ENCODE data around the gene MRPL2. TPM values are rescaled to one million over a fixed set of nuclear protein-coding genes. Genes with fewer than 3 reads are reported as not detected.

MRPL2 gene
- polyA plus RNA-seq, 1 donor: 43.9 TPM

DNA sequence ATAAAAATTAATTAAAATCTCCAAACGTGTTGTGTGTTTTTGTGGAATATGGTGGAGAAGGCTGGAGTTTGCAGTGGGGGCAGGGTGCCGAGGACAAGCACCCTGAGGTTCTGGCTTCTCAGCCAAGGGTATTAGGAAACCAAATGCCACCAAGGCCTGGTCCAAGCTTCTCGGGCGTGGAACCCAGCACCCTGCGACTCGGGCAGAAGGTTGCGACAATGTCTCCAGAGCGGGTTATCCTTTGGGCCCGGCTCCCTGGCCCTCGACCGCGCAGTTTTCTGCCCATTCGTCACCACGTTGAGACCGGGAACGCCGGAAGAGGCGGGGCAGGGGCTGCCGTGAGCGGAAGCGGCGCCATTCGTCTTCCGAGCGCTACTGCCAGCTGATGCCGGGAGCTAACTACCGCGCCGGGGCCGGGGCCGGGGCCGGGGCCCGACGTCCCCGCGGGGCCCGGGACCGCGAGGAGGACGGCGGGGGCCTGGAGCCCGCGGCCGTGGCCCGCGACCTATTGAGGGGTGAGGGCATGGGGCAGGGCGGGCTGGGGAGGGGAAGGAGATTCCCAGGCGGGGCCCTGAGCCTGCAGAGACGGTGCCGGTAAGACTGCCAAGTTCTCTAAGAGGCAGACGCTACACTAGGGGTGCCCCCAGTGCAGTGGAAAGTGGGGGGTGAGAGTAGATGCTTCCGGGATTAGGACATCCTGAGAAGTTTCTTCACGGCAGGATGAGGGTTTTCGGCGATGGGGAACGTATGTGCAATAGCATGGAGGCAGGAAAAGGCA lies 37.8 kb downstream of the MRPL2 start, which contains the start of gene RRP36:
Gene RRP36, plus strand, starts transcription at position 354 of the 778 bp plus-strand sequence. Its CDS starts 32 bp downstream, at position 386.
- DNase-seq (ENCODE audit: low read depth): no peak

DNA sequence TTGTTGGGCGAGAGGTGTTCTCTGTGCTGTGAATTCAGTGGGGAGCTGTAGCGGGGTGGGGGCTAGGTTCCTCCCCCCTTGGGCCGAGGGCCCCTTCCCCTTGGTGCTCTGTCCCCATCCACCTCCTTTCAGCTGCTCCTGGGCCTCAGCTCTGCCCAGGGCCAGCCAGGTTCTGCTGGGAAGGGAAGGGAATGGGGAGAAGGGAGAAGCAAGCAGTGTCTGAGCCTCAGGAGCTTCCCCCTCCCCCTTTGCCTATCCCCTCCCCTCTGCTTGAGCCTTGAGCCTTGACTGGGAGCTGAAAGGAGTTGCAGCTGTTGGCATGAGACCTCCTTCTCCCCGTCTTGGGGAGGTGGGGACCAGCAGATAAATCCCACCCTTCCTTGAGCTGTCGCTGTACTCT lies 38.4 kb downstream of the MRPL2 start:
- DNase-seq (ENCODE audit: low read depth): no peak

DNA sequence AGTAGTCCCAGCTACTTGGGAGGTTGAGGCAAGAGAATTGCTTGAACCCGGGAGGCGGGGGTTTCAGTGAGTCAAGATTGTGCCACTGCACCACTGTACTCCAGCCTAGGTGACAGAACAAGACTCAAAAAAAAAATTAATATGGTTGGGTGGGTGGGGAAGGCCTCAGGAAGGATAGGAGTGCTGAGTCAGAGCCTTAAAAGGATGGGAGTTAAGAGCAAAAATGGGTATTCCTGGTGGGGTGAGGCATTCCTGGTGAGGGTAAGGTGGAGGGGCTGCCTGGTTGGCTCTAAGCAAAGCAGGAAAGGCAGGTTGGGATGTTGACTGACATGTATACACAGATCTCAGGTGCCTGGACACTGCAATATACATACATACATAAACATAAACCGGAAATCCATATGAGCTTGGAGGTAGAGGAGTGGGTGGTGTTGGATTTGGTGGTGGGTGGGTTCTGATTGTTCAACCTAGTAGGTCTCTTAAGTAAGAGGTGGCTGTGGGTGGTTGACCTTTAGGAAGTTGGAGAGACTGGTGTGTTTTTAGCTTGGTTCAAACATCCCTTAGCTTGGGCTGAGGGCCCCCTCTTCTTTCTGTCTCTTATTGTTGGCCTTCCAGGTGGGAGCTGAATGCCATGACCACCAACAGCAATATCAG lies 39.1 kb downstream of the MRPL2 start:
- no peak for DNase-seq (ENCODE audit: low read depth)

DNA sequence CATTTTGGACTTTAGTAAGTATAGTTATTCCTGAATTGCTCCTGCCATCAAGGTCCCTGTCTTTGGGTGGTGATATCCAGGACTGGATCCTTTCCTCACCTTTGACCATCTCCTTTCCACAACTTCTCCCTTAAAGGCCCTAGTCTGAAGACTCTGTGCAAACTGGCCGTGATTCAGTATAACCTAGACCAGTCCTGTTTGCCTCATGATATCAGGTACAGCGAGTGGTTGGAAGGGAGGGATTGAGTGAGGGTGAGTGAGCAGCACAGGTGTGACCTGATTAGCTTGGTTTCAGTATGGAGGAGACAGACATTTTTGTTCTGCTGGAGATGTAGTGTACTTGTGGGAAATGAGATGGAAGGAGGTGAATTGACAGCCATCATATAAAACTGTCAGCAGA lies 40.1 kb downstream of the MRPL2 start:
- no peak for DNase-seq (ENCODE audit: low read depth)

DNA sequence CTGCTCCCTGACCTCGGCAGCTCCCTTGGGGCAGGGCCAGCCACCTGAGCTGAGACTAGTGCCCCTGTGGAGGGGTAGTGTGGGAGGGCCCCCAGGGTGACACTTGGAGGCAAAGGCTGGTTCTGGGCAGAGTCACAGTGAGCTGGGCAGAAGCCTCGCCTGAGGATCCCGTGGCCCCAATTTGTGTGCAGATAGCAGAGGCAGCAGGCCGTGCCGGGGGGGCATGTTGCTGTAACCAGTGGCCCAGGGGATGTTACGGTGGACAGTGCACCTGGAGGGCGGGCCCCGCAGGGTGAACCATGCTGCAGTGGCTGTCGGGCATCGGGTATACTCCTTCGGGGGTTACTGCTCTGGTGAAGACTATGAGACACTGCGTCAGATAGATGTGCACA lies 42.3 kb downstream of the MRPL2 start:
- DNase-seq (ENCODE audit: low read depth): no peak

DNA sequence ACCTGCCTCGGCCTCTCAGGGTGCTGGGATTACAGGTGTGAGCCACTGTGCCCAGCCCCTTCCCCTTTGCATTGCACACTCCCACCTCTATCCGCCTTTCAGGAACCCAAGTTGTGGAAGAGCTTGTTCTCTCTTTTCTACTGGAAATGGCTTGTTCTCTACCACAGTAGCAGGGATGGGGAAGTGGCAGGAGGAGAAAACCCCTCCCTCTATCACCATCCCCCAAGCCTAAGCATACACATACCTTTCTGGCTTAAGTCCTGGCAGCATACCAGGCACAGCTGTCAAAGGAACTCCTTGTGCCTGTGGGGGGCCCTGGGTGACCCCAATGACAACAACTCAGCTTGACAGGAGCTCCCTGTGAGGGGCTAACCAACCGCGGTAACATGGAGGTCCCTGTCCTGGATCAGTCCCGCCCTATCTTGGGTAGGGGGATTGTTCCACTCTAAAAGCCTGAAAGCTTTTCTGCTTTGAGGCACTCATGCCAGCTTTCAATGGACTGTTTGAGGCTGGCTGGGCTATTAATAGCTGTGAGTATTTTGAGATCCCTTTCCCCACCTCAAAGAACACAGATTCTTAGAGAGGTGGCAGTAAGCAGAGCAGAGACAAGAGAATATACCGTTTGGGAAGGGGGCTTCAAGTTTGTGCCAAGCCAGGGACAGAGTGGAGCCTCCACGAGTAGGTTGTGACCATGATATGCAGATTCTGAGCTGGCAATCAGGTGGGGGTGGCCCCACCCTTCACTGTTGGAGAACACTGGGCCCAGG lies 42.9 kb downstream of the MRPL2 start:
- no peak for DNase-seq (ENCODE audit: low read depth)

DNA sequence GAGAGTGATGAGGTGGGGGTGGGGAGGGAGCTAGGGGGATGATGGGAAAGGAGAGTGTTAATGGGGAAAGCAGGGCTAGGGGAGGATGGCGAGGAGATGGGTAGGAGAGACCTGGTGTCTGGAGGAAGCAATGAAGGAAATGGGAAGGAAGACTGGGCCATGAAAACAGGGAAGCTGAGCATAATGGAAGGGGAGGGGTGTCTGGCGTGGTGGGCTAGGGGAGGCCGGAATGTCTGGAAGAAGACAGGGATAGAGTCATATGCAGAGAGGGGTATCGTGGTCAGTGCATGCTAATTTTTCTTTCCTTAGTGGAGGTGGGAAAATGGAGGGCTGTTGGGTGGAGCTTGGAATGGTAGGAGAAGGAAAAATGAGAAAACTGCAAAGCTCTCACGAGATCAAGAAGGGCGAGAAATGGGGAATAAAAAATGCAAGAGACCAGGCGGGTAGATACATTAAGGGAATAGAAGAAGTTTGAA lies 44.8 kb downstream of the MRPL2 start:
- DNase-seq (ENCODE audit: low read depth): no peak

DNA sequence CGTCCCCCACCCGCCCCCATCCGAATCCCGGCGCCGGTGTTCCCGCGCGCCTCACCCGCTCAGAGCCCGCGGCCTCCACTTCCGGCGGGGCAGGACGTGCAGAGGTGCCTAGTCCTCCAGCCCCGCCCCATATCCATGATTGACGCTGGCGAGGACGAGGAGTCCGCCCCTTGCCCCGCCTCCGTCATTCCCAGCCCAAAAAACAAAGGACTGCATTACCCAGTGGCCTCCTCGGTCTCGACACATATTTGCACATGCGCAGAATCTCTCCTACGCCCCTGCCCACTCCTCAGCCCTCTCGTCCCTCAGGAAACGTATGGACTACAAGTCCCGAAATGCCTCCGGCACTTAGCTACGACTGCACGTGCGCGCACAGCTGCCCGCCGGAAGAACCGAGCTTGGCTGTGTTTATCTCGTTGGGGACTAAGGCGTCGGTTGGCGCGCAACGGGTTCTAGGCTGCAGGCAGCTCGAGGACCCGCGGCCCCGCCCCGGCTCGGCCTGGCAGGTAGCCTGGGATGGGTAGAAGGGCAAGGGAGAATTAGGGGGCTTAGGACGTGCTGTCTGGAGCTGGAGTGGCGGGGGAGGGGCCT lies 45.3 kb downstream of the MRPL2 start, which contains the start of the genes KLHDC3 and MEA1:
Gene KLHDC3, plus strand, starts transcription at position 407 of the 591 bp plus-strand sequence. CDS start 2,944 bp downstream, outside the sequence.
Gene MEA1, minus strand, starts transcription at position 104 of the 591 bp plus-strand sequence. CDS start 133 bp downstream, outside the sequence.
- peak; percentile 99 for DNase-seq (ENCODE audit: low read depth)

DNA sequence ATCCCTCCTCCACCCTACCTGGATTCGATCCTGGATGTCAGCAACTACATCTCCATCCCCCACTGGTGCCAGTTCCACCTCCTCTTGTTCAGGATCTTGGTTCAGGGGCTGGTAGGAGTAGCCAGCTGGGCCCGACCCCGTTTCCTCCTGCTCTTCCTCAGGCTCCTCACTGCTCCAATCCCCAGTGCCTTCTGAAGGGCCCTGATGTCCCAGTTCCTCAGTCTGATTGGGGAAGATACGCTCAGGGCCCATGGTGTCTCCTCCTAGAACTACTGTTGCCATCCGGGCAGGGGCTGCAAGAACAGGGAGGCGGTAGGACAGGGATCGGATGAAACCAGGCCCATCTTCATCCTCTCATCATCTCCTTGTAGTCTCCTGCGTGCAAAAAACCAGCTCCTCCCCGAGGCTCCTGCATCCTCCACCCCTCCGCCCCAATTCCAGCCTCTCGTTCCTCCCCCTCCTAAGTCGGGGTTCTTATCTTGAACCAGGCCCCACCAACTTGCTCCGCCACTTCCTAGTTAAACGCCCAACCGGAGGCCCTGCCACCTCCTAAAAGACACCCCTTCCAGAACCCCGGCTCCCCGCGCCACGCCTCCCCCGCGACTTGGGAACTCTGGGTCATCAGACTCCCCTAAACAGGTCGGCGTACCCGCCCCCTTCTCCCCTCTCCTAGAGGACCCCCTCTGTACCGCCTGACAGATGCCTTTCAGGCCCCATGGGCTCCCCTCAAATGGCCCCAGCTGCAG lies 46.0 kb downstream of the MRPL2 start:
- DNase-seq (ENCODE audit: low read depth): no peak

DNA sequence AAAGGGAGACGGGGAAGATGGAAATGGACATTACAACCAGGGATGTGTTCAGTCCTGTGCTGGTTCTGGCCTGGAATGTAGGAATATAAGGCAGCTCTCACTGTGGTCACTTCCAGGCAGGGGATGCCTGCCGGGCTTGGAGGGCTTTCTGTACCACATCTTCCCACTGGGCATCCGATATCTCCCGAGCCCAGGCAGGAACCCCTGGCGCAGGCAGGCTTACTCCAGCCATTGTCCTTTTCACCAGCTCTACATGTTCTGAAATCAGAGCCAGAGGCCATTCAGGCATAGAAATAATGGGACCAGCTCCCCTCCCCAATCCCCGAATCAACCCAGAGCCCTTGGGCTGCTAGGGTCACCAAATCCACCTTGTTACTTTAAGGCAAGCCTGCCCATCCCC lies 46.9 kb downstream of the MRPL2 start:
- no peak for DNase-seq (ENCODE audit: low read depth)

DNA sequence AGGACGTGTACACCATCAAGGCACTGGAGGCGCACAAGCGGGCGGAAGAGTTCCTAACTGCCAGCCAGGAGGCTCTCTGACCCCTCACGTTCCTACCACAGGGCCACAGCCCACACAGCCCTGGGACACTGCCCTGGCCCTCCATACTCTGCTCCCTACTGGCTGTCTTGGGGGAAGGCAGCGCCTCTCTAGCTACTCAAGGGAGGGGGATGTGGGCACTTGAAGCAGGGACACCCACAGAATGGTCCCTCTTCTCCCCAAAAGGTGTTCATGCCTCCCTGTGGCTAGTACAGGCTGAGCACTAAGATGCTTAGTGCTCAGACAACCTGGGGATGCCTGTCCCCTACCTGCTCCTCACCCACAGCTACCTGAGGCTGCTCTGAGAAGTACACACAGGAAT lies 48.0 kb downstream of the MRPL2 start:
- no peak for DNase-seq (ENCODE audit: low read depth)

DNA sequence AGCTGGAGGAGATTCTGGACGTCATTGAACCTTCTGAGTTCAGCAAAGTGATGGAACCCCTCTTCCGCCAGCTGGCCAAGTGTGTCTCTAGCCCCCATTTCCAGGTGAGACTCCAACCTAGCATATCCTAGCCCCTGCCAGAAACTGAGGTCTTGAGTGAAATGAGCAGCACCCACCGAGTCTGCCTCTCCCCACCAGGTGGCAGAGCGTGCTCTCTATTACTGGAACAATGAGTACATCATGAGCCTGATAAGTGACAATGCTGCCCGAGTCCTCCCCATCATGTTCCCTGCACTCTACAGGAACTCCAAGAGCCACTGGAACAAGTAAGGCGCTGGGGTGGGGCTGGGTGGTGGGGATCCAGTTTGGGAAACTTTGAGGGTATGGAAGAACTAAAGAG lies 50.1 kb downstream of the MRPL2 start:
- no peak for DNase-seq (ENCODE audit: low read depth)

DNA sequence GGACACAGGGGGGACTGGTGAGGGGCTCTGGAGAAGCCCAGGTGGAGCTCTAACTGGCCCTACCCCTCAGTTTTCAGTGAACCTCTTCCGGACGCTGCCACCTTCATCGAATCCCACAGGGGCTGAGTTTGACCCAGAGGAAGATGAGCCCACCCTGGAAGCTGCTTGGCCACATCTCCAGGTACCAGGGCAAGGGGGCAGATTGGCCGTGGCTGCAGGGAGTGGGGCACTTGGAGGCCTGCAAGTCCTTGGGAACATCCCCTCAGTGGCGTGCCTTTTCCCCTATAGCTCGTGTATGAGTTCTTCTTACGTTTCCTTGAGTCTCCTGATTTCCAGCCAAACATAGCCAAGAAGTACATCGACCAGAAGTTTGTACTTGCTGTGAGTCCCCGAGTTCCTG lies 52.1 kb downstream of the MRPL2 start:
- DNase-seq (ENCODE audit: low read depth): no peak

DNA sequence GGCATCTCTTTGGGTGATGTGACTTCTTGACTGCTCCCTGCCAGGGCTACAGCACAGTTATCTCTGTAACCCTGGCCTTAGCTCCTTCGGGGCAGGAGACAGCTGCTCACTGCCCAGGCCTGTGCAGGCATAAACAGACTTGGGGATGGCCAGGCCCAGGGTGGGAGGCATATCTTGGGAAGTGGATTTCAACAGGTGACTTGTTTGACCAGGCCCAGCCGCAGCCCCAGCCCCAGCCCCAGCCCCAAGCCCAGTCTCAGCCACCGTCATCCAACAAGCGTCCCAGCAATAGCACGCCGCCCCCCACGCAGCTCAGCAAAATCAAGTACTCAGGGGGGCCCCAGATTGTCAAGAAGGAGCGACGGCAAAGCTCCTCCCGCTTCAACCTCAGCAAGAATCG lies 53.0 kb downstream of the MRPL2 start:
- DNase-seq (ENCODE audit: low read depth): no peak

DNA sequence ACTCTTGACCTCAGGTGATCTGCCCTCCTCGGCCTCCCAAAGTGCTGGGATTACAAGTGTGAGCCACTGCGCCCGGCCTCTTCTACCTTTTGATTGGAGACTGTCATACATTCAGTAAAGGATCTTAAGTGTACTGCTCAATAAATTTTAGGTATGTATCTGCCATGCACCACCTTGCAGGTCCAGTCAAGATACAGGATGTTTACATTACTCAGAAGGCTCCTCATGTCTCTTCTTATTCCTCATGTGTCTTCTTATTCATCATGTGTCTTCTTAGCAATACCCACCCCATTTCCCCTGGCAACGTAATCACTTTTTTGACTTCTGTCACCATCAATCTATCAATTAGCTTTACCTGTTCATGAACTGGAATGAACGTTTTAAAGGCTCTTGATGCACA lies 53.4 kb downstream of the MRPL2 start:
- no peak for DNase-seq (ENCODE audit: low read depth)

Other genes with a start within 250 kb of the MRPL2 start
- 78.8 TPM for gene RPL7L1, start 179.8 kb downstream of the MRPL2 start, polyA plus RNA-seq (ENCODE audit: insufficient read length)
- gene PTCRA, start 143.4 kb downstream of the MRPL2 start, polyA plus RNA-seq (ENCODE audit: insufficient read length): not detected
- 23.6 TPM for gene CNPY3, start 130.0 kb downstream of the MRPL2 start, polyA plus RNA-seq (ENCODE audit: insufficient read length)
- 0.65 TPM for gene GNMT, start 98.7 kb downstream of the MRPL2 start, polyA plus RNA-seq (ENCODE audit: insufficient read length)
- gene PEX6, start 80.3 kb downstream of the MRPL2 start, polyA plus RNA-seq (ENCODE audit: insufficient read length): 15.0 TPM
- gene PPP2R5D, start 74.9 kb downstream of the MRPL2 start, polyA plus RNA-seq (ENCODE audit: insufficient read length): 39.0 TPM
- gene MEA1, start 45.5 kb downstream of the MRPL2 start, polyA plus RNA-seq (ENCODE audit: insufficient read length): 39.6 TPM
- 227 TPM for gene KLHDC3, start 45.2 kb downstream of the MRPL2 start, polyA plus RNA-seq (ENCODE audit: insufficient read length)
- gene RRP36, start 37.8 kb downstream of the MRPL2 start, polyA plus RNA-seq (ENCODE audit: insufficient read length): 40.4 TPM
- gene CUL7, start 5.6 kb downstream of the MRPL2 start, polyA plus RNA-seq (ENCODE audit: insufficient read length): 44.5 TPM
- 27.6 TPM for gene KLC4, start 197 bp upstream of the MRPL2 start, polyA plus RNA-seq (ENCODE audit: insufficient read length)
- 53.2 TPM for gene PTK7, start 16.9 kb upstream of the MRPL2 start, polyA plus RNA-seq (ENCODE audit: insufficient read length)
- 57.1 TPM for gene SRF, start 111.8 kb upstream of the MRPL2 start, polyA plus RNA-seq (ENCODE audit: insufficient read length)
- 17.8 TPM for gene CUL9, start 122.8 kb upstream of the MRPL2 start, polyA plus RNA-seq (ENCODE audit: insufficient read length)
- 15.2 TPM for gene DNPH1, start 170.0 kb upstream of the MRPL2 start, polyA plus RNA-seq (ENCODE audit: insufficient read length)
- gene TTBK1, start 184.0 kb upstream of the MRPL2 start, polyA plus RNA-seq (ENCODE audit: insufficient read length): 0.04 TPM
- gene SLC22A7, start 238.8 kb upstream of the MRPL2 start, polyA plus RNA-seq (ENCODE audit: insufficient read length): not detected
- gene CRIP3, start 249.4 kb upstream of the MRPL2 start, polyA plus RNA-seq (ENCODE audit: insufficient read length): 1.7 TPM